GM18909 (cell line): ENCODE results near the gene ANO10.
"Not testable (repeated sequence)": the region's sequence is repeated elsewhere in the genome, so short reads cannot be mapped to it uniquely, and the experiment has no call there.

Source experiments
- ATAC-seq: cut with Tn5 transposase; IDR thresholded peaks from one replicate; pipeline ENCODE4 v1.9.1; 2021; ENCODE audit warnings: mild to moderate bottlenecking; ENCODE audit not compliant: unreplicated experiment, poor library complexity

The ANO10 gene

GRCh38 chr3:43489930-43490329 is 131.9 kb downstream of the ANO10 start:
- ATAC-seq, result no peak

- ATAC-seq, result no peak
Measured at GRCh38 chr3:43485931-43486330, 135.9 kb downstream of the ANO10 start.

GRCh38 chr3:43484926-43485488 is 136.8 kb downstream of the ANO10 start:
- no peak for ATAC-seq

- no peak for ATAC-seq
Measured at GRCh38 chr3:43481375-43481774, 140.4 kb downstream of the ANO10 start.

GRCh38 chr3:43478839-43479238 is 143.0 kb downstream of the ANO10 start:
- not testable (repeated sequence) for ATAC-seq

GRCh38 chr3:43478118-43478785 is 143.6 kb downstream of the ANO10 start:
- ATAC-seq, result no peak

GRCh38 chr3:43477600-43477999 is 144.2 kb downstream of the ANO10 start:
- no peak for ATAC-seq

- no peak for ATAC-seq
Measured at GRCh38 chr3:43473737-43474136, 148.1 kb downstream of the ANO10 start.

GRCh38 chr3:43473244-43473643 is 148.6 kb downstream of the ANO10 start:
- ATAC-seq, result no peak

GRCh38 chr3:43468133-43468532 is 153.7 kb downstream of the ANO10 start:
- ATAC-seq, result no peak

GRCh38 chr3:43465109-43465508 is 156.7 kb downstream of the ANO10 start:
- ATAC-seq, result no peak

- ATAC-seq, result not testable (repeated sequence)
Measured at GRCh38 chr3:43462566-43462965, 159.2 kb downstream of the ANO10 start.

- no peak for ATAC-seq
Measured at GRCh38 chr3:43461345-43461744, 160.5 kb downstream of the ANO10 start.

GRCh38 chr3:43457038-43457437 is 164.8 kb downstream of the ANO10 start:
- not testable (repeated sequence) for ATAC-seq

- ATAC-seq, result no peak
Measured at GRCh38 chr3:43455233-43455632, 166.6 kb downstream of the ANO10 start.

- no peak for ATAC-seq
Measured at GRCh38 chr3:43453981-43454380, 167.8 kb downstream of the ANO10 start.

GRCh38 chr3:43451670-43452254 is 170.0 kb downstream of the ANO10 start:
- ATAC-seq, result no peak

GRCh38 chr3:43448098-43448497 is 173.7 kb downstream of the ANO10 start:
- no peak for ATAC-seq

- no peak for ATAC-seq
Measured at GRCh38 chr3:43445820-43446219, 176.0 kb downstream of the ANO10 start.

GRCh38 chr3:43442872-43443395 is 178.9 kb downstream of the ANO10 start:
- no peak for ATAC-seq

GRCh38 chr3:43436507-43437140 is 185.2 kb downstream of the ANO10 start:
- ATAC-seq, result no peak
